Type B pancreatic cell (in vitro differentiated cells): ENCODE results near the gene EPB41L4B. TPM values are rescaled to one million over a fixed set of nuclear protein-coding genes. Genes with fewer than 3 reads are reported as not detected.
"Not testable (repeated sequence)": the region's sequence is repeated elsewhere in the genome, so short reads cannot be mapped to it uniquely, and the experiment has no call there.

ENCODE experiments used
- DNase-seq: peaks from one replicate; pipeline ENCODE4 v3.0.0; 2021; ENCODE audit warnings: mixed read lengths; ENCODE audit not compliant: unreplicated experiment; ENCODE audit errors: extremely low spot score
- H3K27ac Mint-ChIP-seq: 2 replicates; pipeline ENCODE4 v1.8.0; 2021; ENCODE audit warnings: mild to moderate bottlenecking, mixed read lengths
- H3K27me3 Mint-ChIP-seq: 2 replicates; pipeline ENCODE4 v1.8.0; 2021; ENCODE audit warnings: mixed read lengths
- H3K36me3 Mint-ChIP-seq: 2 replicates; pipeline ENCODE4 v1.8.0; 2021; ENCODE audit warnings: mixed read lengths
- H3K4me1 Mint-ChIP-seq: one replicate; pipeline ENCODE4 v1.8.0; 2021; ENCODE audit warnings: mixed read lengths; ENCODE audit not compliant: unreplicated experiment
- H3K4me3 Mint-ChIP-seq: 2 replicates; pipeline ENCODE4 v1.8.0; 2021; ENCODE audit warnings: mild to moderate bottlenecking, mixed read lengths
- H3K9me3 Mint-ChIP-seq: 2 replicates; pipeline ENCODE4 v1.8.0; 2021; ENCODE audit warnings: mixed read lengths
- CTCF ChIP-seq: fragments of 200-600 bp; sonication (generic); conservative IDR thresholded peaks from 2 replicates; pipeline ENCODE4 v1.5.0; 2021; ENCODE audit warnings: antibody characterized with exemption, mild to moderate bottlenecking
- total RNA-seq: library from RNA; stranded (reverse); gene quantifications from 2 replicates; pipeline ENCODE4 v1.2.1, GENCODE V29; 2021; ENCODE audit warnings: low replicate concordance

EPB41L4B gene
- total RNA-seq, 1 donor from 2014 or later, result 14.4 TPM

- no peak for DNase-seq
- Mint-ChIP-seq H3K36me3 (peaks cover 1% of the 10 kb centered on the region), H3K27me3 (no peaks in the 10 kb centered on the region), H3K27ac (no peak overlapping the region), H3K4me1 (peaks cover 10% of the 10 kb centered on the region), H3K9me3 (no peaks in the 10 kb centered on the region), H3K4me3 (no peak overlapping the region)
- TF ChIP-seq CTCF, result no peak
Measured at GRCh38 chr9:109286981-109287380, 33.9 kb downstream of the EPB41L4B start.

GRCh38 chr9:109286571-109286977 is 34.3 kb downstream of the EPB41L4B start:
- H3K9me3 Mint-ChIP-seq, result no peaks in the 10 kb centered on the region
- no peaks in the 10 kb centered on the region for H3K27me3 Mint-ChIP-seq
- H3K4me1 Mint-ChIP-seq, result peaks cover 6% of the 10 kb centered on the region
- no peak for TF ChIP-seq CTCF
- DNase-seq, result no peak
- H3K4me3 Mint-ChIP-seq, result no peak overlapping the region
- no peak overlapping the region for H3K27ac Mint-ChIP-seq
- peaks cover 3% of the 10 kb centered on the region for H3K36me3 Mint-ChIP-seq

GRCh38 chr9:109283672-109284071 is 37.2 kb downstream of the EPB41L4B start:
- H3K27me3 Mint-ChIP-seq, H3K4me3 Mint-ChIP-seq, H3K36me3 Mint-ChIP-seq, DNase-seq, H3K27ac Mint-ChIP-seq, H3K9me3 Mint-ChIP-seq, H3K4me1 Mint-ChIP-seq: not testable (repeated sequence)

GRCh38 chr9:109283012-109283411 is 37.8 kb downstream of the EPB41L4B start:
- Mint-ChIP-seq H3K36me3 (peaks cover 3% of the 10 kb centered on the region), H3K27ac (no peak overlapping the region), H3K4me3 (no peak overlapping the region), H3K27me3 (no peaks in the 10 kb centered on the region), H3K4me1 (no peaks in the 10 kb centered on the region), H3K9me3 (no peaks in the 10 kb centered on the region)
- DNase-seq, result no peak
- no peak for TF ChIP-seq CTCF

GRCh38 chr9:109282302-109282701 is 38.6 kb downstream of the EPB41L4B start:
- no peaks in the 10 kb centered on the region for H3K27me3 Mint-ChIP-seq

GRCh38 chr9:109281518-109281917 is 39.3 kb downstream of the EPB41L4B start:
- DNase-seq, result no peak
- Mint-ChIP-seq H3K27ac (no peak overlapping the region), H3K4me3 (no peak overlapping the region), H3K9me3 (no peaks in the 10 kb centered on the region), H3K27me3 (no peaks in the 10 kb centered on the region), H3K36me3 (peaks cover 3% of the 10 kb centered on the region), H3K4me1 (no peaks in the 10 kb centered on the region)
- no peak for TF ChIP-seq CTCF

More at GRCh38 chr9:109282302-109282701, 38.6 kb downstream of the EPB41L4B start:
- H3K4me3 Mint-ChIP-seq, result no peak overlapping the region
- H3K9me3 Mint-ChIP-seq, result no peaks in the 10 kb centered on the region
- H3K36me3 Mint-ChIP-seq, result peaks cover 3% of the 10 kb centered on the region
- no peaks in the 10 kb centered on the region for H3K4me1 Mint-ChIP-seq
- no peak for DNase-seq
- no peak for TF ChIP-seq CTCF
- no peak overlapping the region for H3K27ac Mint-ChIP-seq
